Measurements from ENCODE around the gene SUSD6.
A peak's percentile ranks its signal among the peaks of the same experiment; 100 is the strongest.
"Not testable (repeated sequence)": the region's sequence is repeated elsewhere in the genome, so short reads cannot be mapped to it uniquely, and the experiment has no call there.

The SUSD6 gene

GRCh38 chr14:69593018-69593677 is 18.2 kb upstream of the SUSD6 start:
- DNase-seq = no peak

GRCh38 chr14:69594846-69595245 is 16.6 kb upstream of the SUSD6 start:
- DNase-seq = no peak

- no peak for DNase-seq
Observed at GRCh38 chr14:69595336-69595735, 16.1 kb upstream of the SUSD6 start.

GRCh38 chr14:69599431-69599830 is 12.0 kb upstream of the SUSD6 start:
- DNase-seq = not testable (repeated sequence)

GRCh38 chr14:69600304-69600891 is 11.0 kb upstream of the SUSD6 start:
- DNase-seq = no peak

- no peak for DNase-seq
Observed at GRCh38 chr14:69605738-69606137, 5.7 kb upstream of the SUSD6 start.

- no peak for DNase-seq
Observed at GRCh38 chr14:69606258-69607184, 4.9 kb upstream of the SUSD6 start.

- DNase-seq = no peak
Observed at GRCh38 chr14:69610020-69610873, 1.1 kb upstream of the SUSD6 start.

GRCh38 chr14:69610874-69611171 is 573 bp upstream of the SUSD6 start:
- DNase-seq = no peak

- peak; percentile 39 for DNase-seq
Observed at GRCh38 chr14:69612014-69612782, 802 bp downstream of the SUSD6 start.

GRCh38 chr14:69612783-69613130 is 1.4 kb downstream of the SUSD6 start:
- no peak for DNase-seq

- DNase-seq = no peak
Observed at GRCh38 chr14:69613312-69614073, 2.1 kb downstream of the SUSD6 start.

- DNase-seq = no peak
Observed at GRCh38 chr14:69614592-69614991, 3.2 kb downstream of the SUSD6 start.

GRCh38 chr14:69615121-69615495 is 3.7 kb downstream of the SUSD6 start:
- no peak for DNase-seq

GRCh38 chr14:69615496-69616407 is 4.4 kb downstream of the SUSD6 start:
- DNase-seq = no peak

- no peak for DNase-seq
Observed at GRCh38 chr14:69616408-69616773, 5.0 kb downstream of the SUSD6 start.

- DNase-seq = no peak
Observed at GRCh38 chr14:69617796-69618195, 6.4 kb downstream of the SUSD6 start.

GRCh38 chr14:69619012-69619411 is 7.6 kb downstream of the SUSD6 start:
- DNase-seq = no peak

GRCh38 chr14:69620211-69620611 is 8.8 kb downstream of the SUSD6 start:
- DNase-seq = no peak

GRCh38 chr14:69620981-69621380 is 9.6 kb downstream of the SUSD6 start:
- no peak for DNase-seq

- DNase-seq = no peak
Observed at GRCh38 chr14:69624136-69624535, 12.7 kb downstream of the SUSD6 start.

All from stimulated activated CD4-positive, alpha-beta T cell treated with anti-CD3 and anti-CD28 coated beads, Interleukin-4, amount 100 ng/mL, for 1 hour (primary cell).